ENCODE results near the gene HIGD1A.

HIGD1A gene

DNA sequence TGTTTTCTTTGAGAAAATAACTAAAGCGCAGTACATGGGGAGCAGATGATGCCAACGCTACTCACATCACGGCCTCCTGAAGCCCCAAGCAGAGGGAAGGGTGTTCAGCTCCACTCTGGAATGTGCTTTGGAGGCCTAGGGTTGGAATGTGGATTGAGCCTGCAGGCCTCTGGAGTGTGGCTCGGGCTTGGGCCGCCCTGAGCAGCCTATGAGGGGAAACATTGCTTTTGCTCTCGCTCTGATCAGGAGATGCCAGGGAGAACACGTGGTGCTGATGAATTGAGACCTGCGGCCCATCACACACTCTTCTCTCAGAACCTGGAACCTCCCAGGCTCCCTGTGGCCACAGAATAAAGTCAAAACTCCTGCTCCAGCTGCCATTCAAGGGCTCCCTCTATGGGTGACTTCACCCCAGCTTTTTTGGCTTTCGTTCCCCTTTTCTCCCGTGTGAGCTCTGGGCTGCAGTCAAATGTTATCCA, 54.5 kb downstream of the HIGD1A start:
- Histone ChIP-seq H3K4me1 (ENCODE audit: control insufficient read depth, insufficient read depth, low read length) (no peaks in the 10 kb centered on the region), H3K9ac (ENCODE audit: low read depth, low read length) (no peak overlapping the region)

DNA sequence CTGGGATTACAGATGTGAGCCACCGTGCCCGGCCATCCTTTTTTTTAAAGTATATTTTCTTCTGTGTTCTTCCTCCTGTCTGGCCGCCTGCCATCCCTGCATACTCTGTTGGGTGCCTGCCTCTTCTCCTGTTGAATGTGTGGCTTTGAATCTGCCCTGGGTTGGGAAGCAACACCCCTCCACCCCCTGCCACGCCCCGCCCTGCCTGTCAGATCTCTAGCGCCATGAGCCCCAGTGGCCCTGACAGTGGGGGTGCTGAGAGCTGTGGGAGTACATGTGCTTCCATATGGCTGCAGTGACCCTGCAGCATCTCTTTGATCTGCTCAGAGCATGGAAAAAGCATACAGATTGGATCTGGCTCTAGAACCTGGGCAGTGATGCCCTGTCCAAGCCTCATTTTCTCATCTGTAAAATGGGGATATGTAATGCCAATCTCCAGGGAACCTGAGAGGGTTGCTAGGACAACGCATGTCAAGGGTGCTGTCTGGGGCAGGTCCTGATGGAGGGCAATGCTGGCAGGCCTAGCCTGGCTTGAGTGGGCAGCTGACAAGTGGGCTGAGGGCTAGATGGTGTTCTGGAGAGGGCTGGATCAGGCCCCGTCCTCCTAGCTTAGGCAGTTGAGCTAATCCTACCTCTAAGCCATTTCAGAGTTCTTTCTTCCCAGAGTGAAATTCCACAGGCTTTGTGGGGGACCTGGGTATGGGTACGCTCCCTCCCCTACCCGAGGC, 55.1 kb downstream of the HIGD1A start:
- Histone ChIP-seq H3K4me3 (ENCODE audit: low read length) (no peak overlapping the region), H3K4me2 (ENCODE audit: low read length) (no peak overlapping the region), H3K9ac (ENCODE audit: low read depth, low read length) (no peak overlapping the region), H3K36me3 (ENCODE audit: insufficient read depth, low read length) (no peaks in the 10 kb centered on the region), H3K27me3 (ENCODE audit: control insufficient read depth, insufficient read depth, low read length) (peaks cover 2% of the 10 kb centered on the region), H3K9me3 (replicated peaks; ENCODE audit: low read length) (no peaks in the 10 kb centered on the region), H3K4me1 (ENCODE audit: control insufficient read depth, insufficient read depth, low read length) (no peaks in the 10 kb centered on the region)

More for the DNA sequence above, 54.5 kb downstream of the HIGD1A start:
- Histone ChIP-seq H3K4me2 (ENCODE audit: low read length) (no peak overlapping the region), H3K4me3 (ENCODE audit: low read length) (no peak overlapping the region), H3K36me3 (ENCODE audit: insufficient read depth, low read length) (no peaks in the 10 kb centered on the region), H3K9me3 (replicated peaks; ENCODE audit: low read length) (no peaks in the 10 kb centered on the region), H3K27me3 (ENCODE audit: control insufficient read depth, insufficient read depth, low read length) (peaks cover 5% of the 10 kb centered on the region)

DNA sequence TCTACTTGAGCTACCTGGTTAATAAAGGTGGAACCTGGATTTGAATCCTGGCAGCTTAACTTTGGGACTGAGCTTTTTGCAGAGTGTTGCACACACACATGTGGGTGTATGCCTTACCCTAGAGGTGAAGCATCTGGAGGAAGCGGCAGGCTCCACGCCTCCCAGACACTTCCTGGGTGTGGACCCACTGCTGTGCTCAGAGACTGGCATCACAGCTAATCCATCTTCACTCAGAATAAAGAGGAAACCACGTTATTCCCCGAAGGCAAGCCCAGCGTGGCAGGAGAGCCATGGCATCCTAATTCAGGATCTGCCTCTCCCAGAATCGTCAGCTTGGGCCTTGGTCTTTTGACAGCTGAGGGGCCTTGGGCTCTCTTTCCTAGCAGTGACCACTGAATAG, 56.7 kb downstream of the HIGD1A start:
- no peak overlapping the region for H3K4me3 ChIP-seq (ENCODE audit: low read length)
- H3K9me3 ChIP-seq (replicated peaks; ENCODE audit: low read length): no peaks in the 10 kb centered on the region
- H3K4me1 ChIP-seq (ENCODE audit: control insufficient read depth, insufficient read depth, low read length): no peaks in the 10 kb centered on the region
- no peaks in the 10 kb centered on the region for H3K27me3 ChIP-seq (ENCODE audit: control insufficient read depth, insufficient read depth, low read length)
- no peak overlapping the region for H3K9ac ChIP-seq (ENCODE audit: low read depth, low read length)
- no peak overlapping the region for H3K4me2 ChIP-seq (ENCODE audit: low read length)
- no peaks in the 10 kb centered on the region for H3K36me3 ChIP-seq (ENCODE audit: insufficient read depth, low read length)

DNA sequence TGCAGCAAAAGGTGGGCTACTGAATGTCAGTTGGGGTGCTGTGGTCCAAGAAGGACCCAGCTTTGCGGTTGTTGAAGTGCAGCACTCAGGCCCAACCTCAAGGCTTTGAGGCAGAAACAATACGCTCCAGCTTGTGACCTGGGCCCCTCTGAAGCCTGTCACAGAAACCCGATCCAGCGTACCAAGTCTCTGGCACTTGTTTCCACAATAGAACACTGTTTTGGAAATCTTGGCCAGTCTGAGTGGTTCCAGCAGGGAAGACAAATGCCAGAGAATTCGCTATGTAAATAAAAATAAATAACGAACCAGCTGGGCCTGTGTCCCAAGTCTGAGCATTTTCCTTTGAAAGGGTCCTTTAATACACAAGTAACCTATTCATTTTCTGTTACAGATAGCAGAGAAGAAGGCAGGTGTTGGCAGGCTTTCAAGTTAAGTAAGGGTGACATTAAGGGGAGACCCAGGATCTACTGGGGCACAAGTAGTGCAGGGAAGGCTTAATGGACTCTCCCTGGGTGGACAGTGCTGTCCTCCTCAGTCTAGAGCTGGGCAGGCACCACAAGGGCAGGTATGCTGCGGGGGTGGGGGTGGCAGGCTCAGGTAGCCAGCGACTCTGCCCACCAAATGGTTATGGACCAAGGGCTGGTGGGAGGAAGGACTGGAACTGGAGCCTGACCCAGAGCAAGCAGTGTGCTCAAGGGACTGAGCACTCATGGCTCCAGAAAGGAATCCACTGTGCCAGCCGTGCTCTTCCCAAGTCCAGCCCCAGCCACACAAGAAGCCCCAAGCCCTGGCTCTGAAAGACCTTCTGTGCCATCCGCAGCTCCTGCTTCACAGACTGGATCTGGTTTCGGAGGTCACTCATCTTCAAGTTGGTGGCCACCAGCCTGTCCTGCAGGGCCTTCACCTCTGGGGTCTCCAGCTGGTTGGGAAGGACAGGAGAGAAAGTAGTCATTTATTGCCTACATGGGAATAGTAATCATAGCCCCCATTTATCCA, 57.5 kb downstream of the HIGD1A start:
- Histone ChIP-seq H3K9me3 (replicated peaks; ENCODE audit: low read length) (no peaks in the 10 kb centered on the region), H3K36me3 (ENCODE audit: insufficient read depth, low read length) (no peaks in the 10 kb centered on the region), H3K4me3 (ENCODE audit: low read length) (no peak overlapping the region), H3K9ac (ENCODE audit: low read depth, low read length) (no peak overlapping the region), H3K27me3 (ENCODE audit: control insufficient read depth, insufficient read depth, low read length) (no peaks in the 10 kb centered on the region), H3K4me1 (ENCODE audit: control insufficient read depth, insufficient read depth, low read length) (no peaks in the 10 kb centered on the region), H3K4me2 (ENCODE audit: low read length) (no peak overlapping the region)

GRCh38 chr3:42745776-42746454, 58.4 kb downstream of the HIGD1A start:
- Histone ChIP-seq H3K9me3 (replicated peaks; ENCODE audit: low read length) (no peaks in the 10 kb centered on the region), H3K4me1 (ENCODE audit: control insufficient read depth, insufficient read depth, low read length) (no peaks in the 10 kb centered on the region), H3K27me3 (ENCODE audit: control insufficient read depth, insufficient read depth, low read length) (no peaks in the 10 kb centered on the region), H3K4me2 (ENCODE audit: low read length) (no peak overlapping the region), H3K4me3 (ENCODE audit: low read length) (no peak overlapping the region), H3K36me3 (ENCODE audit: insufficient read depth, low read length) (no peaks in the 10 kb centered on the region), H3K9ac (ENCODE audit: low read depth, low read length) (no peak overlapping the region)

DNA sequence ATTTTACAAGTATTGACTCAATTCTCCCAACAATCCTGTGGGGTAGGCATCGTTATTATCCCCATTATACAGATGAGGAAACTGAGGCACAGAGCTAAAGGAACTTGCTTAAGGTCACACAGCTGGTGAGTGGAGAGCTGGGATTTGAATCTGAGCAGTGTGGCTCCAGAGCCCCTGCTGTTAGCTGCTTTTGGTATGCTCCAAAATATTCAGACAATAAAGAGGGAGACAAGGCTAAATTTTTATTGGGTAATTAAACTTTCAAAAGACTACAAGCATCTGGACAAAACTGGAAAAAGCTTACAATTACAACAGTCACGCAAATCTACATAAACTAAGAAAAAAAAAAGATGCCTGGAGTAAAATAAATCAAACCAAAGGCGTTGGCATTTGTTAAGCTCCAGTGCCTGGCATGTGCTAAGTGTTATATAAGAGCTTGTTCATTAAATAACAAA, 59.0 kb downstream of the HIGD1A start:
- Histone ChIP-seq H3K36me3 (ENCODE audit: insufficient read depth, low read length) (no peaks in the 10 kb centered on the region), H3K4me3 (ENCODE audit: low read length) (no peak overlapping the region), H3K9me3 (replicated peaks; ENCODE audit: low read length) (no peaks in the 10 kb centered on the region), H3K27me3 (ENCODE audit: control insufficient read depth, insufficient read depth, low read length) (no peaks in the 10 kb centered on the region), H3K9ac (ENCODE audit: low read depth, low read length) (no peak overlapping the region), H3K4me2 (ENCODE audit: low read length) (no peak overlapping the region), H3K4me1 (ENCODE audit: control insufficient read depth, insufficient read depth, low read length) (no peaks in the 10 kb centered on the region)

DNA sequence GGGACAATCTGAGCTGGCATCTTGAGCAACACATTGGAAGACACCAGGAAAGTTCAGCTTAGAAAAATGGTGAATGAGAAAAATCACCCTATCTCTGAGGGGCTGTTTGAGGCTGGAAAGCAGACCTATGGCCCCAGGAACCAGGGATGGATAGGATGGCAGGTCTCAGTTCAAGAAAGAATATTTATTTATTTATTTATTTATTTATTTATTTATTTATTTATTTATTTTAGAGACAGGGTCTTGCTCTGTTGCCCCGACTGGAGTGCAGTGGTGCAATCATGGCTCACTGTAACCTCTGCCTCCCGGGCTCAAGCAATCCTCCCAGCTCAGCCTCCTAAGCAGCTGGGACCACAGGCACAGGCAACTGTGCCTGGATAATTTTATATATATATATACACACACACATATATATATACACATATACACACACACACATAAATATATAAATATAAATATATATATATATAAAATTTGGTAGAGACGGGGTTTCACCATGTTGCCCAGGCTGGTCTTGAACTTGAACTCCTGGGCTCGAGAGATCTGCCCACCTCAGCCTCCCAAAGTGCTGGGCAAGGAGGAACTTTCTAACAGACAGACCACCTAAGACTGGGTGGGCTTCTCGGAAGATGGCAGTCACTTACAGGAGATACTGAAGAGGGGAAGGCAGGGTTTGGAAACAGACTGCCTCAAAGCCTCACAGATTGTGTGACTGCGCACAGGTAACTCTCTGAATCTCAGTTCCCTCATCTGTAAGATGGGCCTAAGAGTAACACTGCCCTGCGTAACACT, 60.9 kb downstream of the HIGD1A start:
- Histone ChIP-seq H3K9ac (ENCODE audit: low read depth, low read length) (no peak overlapping the region), H3K36me3 (ENCODE audit: insufficient read depth, low read length) (no peaks in the 10 kb centered on the region), H3K27me3 (ENCODE audit: control insufficient read depth, insufficient read depth, low read length) (peaks cover 3% of the 10 kb centered on the region), H3K9me3 (replicated peaks; ENCODE audit: low read length) (no peaks in the 10 kb centered on the region), H3K4me2 (ENCODE audit: low read length) (no peak overlapping the region), H3K4me3 (ENCODE audit: low read length) (no peak overlapping the region), H3K4me1 (ENCODE audit: control insufficient read depth, insufficient read depth, low read length) (no peaks in the 10 kb centered on the region)

- Histone ChIP-seq H3K4me2 (ENCODE audit: low read length) (no peak overlapping the region), H3K9ac (ENCODE audit: low read depth, low read length) (no peak overlapping the region), H3K9me3 (replicated peaks; ENCODE audit: low read length) (no peaks in the 10 kb centered on the region), H3K4me1 (ENCODE audit: control insufficient read depth, insufficient read depth, low read length) (no peaks in the 10 kb centered on the region), H3K36me3 (ENCODE audit: insufficient read depth, low read length) (no peaks in the 10 kb centered on the region), H3K27me3 (ENCODE audit: control insufficient read depth, insufficient read depth, low read length) (peaks cover 3% of the 10 kb centered on the region), H3K4me3 (ENCODE audit: low read length) (no peak overlapping the region)
These were observed 61.6 kb downstream of the HIGD1A start for GRCh38 chr3:42742688-42743087.

DNA sequence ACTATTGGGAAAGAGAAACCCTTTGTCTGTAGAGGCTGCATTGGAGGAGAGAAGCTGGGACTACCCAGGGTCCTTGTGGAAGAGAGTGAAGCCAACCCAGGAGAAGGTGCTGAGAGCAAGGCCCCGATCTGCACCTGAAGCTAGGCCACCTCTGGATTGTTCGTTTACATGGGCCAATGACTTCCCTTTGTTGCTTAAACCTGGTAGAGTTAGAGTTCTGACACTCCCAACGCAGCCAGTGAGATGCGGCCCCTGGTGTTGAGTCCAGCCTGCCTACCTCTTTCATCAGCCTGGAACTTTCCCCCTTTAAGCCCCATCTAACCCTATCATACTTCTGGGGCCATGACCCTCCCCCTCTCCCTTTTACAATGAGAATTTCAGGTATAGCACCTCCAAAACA, 62.0 kb downstream of the HIGD1A start:
- H3K4me1 ChIP-seq (ENCODE audit: control insufficient read depth, insufficient read depth, low read length): no peaks in the 10 kb centered on the region
- no peak overlapping the region for H3K9ac ChIP-seq (ENCODE audit: low read depth, low read length)
- peaks cover 3% of the 10 kb centered on the region for H3K27me3 ChIP-seq (ENCODE audit: control insufficient read depth, insufficient read depth, low read length)
- H3K4me3 ChIP-seq (ENCODE audit: low read length): no peak overlapping the region
- H3K36me3 ChIP-seq (ENCODE audit: insufficient read depth, low read length): no peaks in the 10 kb centered on the region
- no peaks in the 10 kb centered on the region for H3K9me3 ChIP-seq (replicated peaks; ENCODE audit: low read length)
- H3K4me2 ChIP-seq (ENCODE audit: low read length): no peak overlapping the region

GRCh38 chr3:42741796-42742195, 62.5 kb downstream of the HIGD1A start:
- Histone ChIP-seq H3K4me3 (ENCODE audit: low read length) (no peak overlapping the region), H3K36me3 (ENCODE audit: insufficient read depth, low read length) (no peaks in the 10 kb centered on the region), H3K9ac (ENCODE audit: low read depth, low read length) (no peak overlapping the region), H3K9me3 (replicated peaks; ENCODE audit: low read length) (no peaks in the 10 kb centered on the region), H3K27me3 (ENCODE audit: control insufficient read depth, insufficient read depth, low read length) (peaks cover 3% of the 10 kb centered on the region), H3K4me2 (ENCODE audit: low read length) (no peak overlapping the region), H3K4me1 (ENCODE audit: control insufficient read depth, insufficient read depth, low read length) (no peaks in the 10 kb centered on the region)
